ENCODE data around the gene FOXP4.

The FOXP4 gene

GRCh38 chr6:41545703-41546474 is at the start of gene FOXP4:
TSS of gene FOXP4 (plus strand) at chr6:41546381. CDS start at chr6:41565761, 19,380 bp downstream.
- DNase-seq, result peak; percentile 84

DNA sequence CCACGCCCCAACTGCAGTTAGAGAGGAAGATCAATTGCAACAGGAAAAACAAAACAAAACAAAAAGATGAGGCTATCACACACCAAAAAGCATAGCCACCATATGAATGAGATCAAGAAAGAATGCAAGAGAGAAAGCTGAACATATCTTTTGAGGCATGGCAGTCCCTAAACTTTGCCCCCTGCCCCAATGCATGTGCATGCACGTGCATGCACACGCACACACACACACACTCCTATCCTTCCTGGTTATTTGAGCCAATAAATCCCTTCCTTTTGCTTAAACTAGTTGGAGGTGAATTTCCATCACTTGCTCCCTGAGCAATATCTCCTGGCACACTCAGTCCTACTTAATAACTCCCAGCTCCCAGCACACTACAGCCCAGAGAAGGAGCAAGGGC is 48.6 kb upstream of the FOXP4 start:
- DNase-seq, result no peak

DNA sequence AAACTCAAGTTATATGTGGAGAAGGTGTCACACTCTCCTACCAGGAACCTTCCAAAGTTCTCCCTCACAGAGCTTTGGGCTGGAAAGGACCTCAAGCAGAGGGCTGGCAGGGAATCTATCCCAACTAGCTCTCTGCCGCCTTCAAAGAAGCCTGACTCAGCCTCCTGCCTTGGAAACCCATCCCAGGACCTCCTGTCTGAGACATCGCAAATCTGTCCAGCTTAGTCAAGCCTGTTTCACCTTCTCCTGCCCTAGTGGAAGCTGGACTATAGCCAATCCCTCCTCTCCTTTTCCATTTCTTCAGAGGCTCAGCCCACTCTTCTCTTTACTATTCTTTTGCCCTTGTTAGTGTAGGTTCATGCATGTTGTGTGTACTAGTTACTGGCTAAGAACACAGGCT is 48.2 kb upstream of the FOXP4 start:
- no peak for DNase-seq

DNA sequence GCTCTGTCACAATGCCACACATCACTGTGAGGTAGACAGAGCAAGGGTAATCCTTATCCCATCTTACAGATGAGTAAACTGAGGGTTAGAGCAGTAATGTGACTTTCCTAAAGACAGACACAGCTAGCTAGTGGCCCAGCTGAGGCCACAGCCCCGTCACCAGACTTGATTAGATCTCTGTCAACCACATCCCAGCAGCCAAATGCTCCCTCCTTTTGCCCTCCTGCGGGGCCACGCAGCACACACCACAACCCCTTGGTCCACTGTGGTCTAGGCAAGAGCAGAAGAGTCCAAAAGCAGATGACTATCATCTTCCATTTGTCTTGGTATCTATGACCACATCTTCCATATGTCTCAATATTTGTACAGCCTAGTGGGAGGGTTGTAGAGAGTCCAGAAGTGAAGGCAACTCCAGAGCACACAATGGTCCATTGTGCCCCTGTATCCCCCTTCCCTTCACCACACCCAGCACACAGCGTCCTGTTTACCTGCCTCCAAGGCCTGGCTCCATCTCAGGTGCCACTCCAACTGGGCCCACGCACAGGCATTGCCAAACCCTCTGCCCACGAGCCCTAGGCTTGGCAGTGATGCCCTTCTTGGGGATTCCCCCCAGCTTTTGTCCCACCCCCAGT is 47.1 kb upstream of the FOXP4 start:
- no peak for DNase-seq

GRCh38 chr6:41500561-41500960 is 45.6 kb upstream of the FOXP4 start:
- no peak for DNase-seq

DNA sequence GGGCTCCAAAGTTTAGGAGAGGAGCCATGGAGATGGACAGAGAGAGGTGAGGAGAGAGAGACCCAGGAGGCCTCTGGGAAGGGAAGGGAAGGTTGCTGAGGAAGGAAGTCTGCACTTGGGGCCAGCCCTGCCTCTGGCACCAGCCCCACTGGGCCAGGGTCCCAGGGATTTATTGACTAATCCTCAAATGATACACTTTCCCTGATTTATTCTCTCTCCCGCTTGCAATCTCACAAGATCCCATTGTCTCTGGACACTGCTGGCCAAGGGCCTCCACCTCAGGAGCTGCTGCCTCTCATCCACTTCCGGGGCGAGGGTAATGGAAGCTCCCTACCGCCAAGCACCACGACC is 43.6 kb upstream of the FOXP4 start:
- DNase-seq, result no peak

GRCh38 chr6:41502917-41503671 is 43.1 kb upstream of the FOXP4 start:
- no peak for DNase-seq

DNA sequence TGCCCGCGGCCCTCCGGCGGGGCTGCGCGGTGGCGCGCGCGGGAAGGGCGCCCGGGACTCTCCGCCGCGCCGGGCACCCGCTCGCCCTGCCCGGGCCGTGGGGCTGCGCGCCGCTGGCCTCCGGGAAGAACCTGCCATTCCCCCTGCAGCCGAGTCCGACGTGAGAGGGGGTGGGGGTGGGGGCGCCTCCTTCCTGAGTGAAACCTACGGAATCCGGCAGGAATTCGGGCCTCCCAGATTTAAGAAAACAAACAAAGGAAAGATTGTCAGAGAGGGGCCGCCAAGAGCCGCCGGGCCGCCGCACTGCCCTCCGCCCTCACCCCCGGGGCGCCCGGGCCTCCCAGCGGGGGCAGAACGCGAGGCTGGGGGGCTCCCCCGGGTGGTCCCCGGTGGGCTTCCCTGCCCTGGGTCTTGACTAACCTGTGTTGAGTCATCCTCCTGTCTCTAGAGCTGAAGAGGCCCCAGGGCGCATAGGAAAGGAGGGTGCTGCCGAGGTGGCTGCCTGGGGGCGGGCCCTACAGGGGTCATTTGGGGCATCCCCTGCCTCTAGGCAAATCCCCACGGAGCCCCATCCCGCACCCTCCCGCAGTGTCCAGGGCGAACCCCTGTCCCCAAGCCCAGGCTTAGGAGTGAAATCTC is 42.2 kb upstream of the FOXP4 start:
- peak; percentile 42 for DNase-seq

DNA sequence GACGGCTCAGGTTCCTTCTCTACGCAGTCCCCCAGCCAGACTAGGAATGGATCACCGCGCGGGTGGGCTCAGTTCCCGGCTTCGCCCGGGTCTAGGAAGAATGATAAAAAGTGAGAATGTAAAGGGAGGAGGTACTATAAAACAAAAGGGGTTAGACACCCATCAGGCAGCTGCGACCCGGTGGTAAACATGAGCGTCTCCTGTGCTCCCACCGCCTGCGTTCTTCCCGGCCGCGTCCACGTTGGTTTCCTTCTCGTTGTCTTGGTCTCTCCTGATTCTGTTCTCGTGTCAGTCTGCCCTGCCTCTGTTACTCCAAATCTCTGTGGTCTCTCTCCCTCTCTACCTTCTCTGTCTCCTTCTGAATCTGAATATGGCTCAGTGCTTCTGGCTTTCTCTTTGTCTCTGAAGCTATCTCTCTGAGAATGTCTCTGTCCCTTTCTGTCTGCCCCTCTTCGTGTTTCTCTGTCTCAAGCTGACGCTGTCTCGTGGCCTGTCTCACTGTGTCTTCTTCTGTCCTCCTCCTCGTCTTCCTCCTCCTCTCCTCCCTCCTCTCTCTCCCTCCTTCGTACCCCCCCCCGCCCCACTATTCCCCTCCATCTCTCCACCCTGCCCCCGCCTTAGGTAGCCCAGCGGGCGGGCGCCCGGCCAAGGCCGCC is 41.6 kb upstream of the FOXP4 start:
- DNase-seq, result no peak

DNA sequence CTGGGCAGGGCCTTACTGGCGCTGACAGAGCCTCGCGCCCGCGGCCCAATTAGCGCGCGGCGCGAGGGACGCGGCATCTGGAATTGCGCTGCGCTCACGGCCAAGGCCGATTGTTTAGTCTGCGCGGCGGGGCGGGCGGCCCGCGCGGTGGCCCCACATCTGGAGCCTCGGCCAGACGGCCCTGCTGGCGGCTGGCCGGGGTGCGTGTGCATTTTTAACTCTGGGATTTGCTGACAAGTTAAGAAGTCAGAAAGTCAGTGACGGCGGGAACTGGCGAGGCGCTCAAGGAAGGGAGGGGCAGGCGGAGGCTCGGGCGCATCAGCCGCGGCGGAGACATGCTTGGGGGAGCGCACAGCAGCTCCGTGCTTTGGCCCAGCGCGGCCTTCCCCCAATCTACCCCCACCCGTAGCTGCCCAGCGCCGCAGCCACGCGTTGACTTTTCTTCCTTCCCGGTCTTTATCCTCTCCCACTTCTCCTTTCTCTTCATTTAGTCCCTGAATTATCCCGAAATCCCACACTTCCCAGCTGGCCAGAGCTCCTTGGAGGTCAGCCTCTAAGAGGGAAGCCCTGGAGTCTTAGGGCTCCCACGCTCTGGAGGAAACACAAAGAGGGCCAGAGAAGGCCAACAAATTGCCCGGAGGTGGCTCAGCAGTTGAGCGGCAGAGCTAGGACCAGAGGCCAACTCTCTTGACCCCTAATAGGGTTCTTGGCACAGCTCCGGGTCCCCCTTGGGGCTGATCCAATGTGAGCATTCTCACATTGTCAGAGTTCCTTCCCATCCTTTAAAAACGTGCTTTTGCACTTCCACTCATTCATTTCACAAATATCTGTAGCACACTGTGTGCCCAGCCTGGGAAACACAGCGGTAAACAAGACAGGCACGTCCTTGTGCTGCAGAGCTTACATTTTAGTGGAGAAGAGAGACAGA is 40.8 kb upstream of the FOXP4 start:
- DNase-seq, result no peak

- no peak for DNase-seq
These were observed 37.7 kb upstream of the FOXP4 start for GRCh38 chr6:41508479-41508878.

- DNase-seq, result no peak
These were observed 36.6 kb upstream of the FOXP4 start for GRCh38 chr6:41509580-41509979.

DNA sequence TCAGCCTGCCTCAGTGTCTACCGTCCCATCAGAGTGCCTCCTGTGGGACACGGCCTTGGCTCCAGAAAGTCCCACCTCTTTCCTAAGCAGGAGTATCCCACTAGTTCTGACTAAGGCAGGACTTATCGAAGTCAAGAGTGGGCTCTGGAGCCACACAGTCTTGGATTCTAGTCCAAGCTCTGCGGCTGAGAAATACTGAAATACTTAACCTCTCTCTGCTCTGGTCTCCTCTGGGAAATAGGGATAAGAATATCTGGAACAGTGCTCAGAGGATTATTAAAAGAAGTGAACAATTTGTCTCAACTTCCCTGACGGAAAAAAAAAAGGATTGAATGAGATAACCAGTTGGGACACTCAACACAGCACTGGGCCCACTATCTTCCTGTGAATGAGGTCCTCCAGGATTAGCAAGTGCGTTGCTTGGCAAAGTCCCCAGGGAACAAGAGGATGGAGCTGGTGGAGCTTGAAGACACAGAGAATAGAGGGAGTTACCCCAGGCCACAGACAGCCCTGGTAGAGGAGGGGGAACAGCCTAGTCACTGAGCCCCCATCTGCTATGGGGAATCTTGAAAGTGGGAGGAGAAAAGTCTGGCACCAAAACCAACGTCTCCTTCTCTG is 34.6 kb upstream of the FOXP4 start:
- DNase-seq, result no peak

DNA sequence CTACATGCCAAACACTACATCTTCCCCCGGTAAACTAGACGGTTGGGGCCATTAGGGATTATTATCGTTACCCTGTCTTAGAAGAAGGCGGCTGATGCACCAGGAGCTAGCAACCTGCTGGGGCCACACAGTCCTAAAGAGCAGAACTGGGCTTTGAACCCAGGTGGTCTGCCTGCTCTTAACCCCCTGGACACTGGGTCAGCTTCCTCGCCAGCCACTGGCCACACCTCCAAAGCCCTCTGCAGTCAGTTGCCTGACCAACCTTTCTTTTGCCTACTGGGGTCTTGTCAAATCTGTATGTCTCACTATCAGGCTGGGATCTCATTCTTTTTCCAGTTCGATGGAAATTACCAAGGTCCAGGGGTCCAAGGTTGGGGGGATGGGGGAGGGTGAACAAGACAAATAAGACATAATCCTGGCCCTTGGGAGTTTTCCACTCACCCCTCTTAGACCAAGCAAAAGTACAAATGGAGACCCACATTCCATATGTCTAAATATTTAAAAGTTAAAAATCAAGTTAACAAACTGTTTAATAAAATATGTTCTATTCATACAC is 34.0 kb upstream of the FOXP4 start:
- no peak for DNase-seq

DNA sequence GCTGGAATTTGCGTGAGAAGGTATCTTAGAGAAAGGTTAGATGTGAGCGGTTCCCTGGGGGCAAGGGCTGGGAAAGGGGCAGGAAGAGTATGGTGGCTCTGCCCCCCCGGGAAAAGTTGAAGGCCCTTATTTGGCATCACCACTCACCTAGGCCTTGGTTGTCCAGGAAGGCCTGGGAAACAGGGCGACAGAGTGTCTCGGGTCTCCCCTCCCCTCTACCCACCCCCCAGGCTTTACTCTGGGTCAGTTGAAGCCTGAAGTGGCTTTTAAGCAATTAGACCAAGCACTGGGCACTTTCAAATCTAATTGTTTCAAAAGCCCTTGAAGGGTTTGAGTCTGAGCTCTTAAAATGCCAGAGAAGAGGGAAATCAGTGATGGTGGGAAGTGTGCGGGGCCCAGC is 30.2 kb upstream of the FOXP4 start:
- no peak for DNase-seq

DNA sequence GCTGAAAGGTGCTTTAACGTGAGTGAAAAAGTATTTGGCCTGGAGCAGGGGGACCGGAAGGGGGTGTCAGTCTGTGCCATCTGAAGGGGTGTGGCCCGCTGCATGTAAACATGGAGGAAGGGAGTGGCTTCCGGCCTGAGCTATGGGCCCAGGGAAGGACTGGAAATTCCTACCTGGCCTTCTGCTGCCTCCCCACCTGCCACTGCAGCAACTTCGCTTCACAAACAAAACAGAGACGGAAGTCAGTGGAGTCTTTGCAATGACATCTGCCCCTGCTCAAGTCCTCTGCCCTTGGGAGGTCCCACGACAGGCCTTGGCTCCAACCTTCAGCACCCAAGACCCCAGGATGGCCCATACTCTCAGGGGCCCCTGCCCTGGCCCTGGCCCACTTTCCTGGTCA is 28.1 kb upstream of the FOXP4 start:
- no peak for DNase-seq

GRCh38 chr6:41519305-41519744 is 26.9 kb upstream of the FOXP4 start:
- no peak for DNase-seq

DNA sequence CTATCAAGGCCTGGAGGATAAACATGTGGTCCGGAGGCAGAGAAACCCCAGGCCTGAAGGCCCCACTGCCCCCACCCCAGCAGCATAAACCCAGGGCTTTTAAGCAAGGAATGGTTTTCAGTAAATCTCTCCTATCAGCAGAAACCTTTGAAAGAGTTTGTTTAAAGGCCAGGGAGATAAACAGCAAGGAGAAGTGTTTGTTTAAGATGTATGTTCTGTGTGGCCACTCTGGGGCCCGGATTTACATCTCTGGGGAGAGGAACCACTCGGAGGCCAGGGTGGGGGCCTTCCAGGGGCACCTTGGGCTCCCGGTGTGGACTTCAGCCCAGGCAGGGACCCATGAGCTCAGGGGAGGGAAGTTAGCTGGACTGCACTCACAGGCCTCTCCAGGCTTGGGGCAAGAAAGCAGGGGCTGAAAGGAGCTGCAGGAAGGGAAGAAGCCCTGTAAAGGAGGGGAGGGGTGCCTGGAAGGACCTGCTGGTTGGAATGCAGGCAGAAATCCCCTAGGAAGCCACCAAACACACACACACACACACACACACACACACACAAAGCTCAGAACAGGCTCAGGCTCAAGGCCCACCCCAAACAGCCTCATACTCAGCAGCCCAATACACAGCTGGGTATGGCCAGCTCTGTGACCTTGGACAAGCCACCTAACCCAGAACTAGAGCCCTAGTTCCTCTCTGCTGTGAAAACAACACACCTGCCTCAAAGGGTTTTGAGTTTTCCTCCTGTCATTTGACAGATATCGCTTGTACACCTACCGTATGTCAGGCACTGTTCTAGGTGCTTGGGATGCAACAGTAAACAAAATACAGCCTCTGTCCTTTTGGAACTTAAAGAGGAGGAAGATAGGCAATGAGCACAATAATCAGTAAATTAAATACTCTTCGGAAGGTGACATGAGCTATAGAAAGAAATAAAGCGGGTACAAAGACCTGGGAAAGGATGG is 26.2 kb upstream of the FOXP4 start:
- DNase-seq, result no peak

DNA sequence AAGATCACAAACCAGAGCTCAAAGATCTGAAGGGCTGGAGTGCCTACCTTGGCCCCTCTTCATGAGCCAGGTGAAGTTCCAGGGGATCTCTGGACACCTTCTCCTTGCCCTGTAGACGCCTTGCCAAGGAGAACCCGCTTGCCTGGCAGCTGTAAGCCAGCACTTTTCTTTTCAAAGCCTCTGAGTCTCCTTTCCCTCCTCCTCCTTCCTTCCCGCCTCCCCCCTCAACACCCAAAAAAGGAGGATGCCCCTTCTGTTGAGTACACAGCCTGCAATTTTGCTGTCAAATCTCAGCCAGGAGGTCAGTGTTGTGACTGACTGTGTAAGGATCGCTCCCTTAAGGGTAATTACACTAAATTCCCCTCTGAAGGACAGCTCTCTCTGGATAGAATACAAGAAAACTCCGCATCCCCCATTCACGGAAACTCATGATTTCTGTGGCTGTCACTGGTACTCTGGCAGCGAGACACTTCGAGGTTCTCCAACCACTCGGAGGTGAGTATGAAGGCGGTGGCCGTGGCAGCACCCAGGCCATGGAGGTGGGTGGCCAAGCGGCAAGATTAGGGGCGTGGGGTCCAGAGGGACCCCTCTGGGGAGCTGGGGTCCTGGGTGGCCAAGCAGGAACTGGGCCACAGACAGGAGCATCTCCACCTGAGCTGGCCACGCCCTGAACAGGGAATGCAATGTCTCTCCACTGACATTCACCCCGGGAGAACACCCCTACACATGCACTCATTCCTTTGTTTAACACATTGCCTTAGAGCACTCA is 23.2 kb upstream of the FOXP4 start:
- no peak for DNase-seq
